Peyer's patch (tissue), 4 donors: ENCODE data around the gene MMP27.

Experiments used
- POLR2A ChIP-seq, 2 donors: fragments of 450-650 bp; IDR thresholded peaks; one replicate each; pipeline ENCODE4 v1.5.1; 2017; ENCODE audit warnings: antibody characterized with exemption in 2 of 2, mild to moderate bottlenecking in 2 of 2, moderate library complexity in 2 of 2
- TF ChIP-seq, protein P1 (sequence below), 6 experiments: fragments of 450-650 bp in 4 of 6; fragments of 200-600 bp in 2 of 6; sonication (generic) in 1 of 6; IDR thresholded peaks; one replicate each; pipeline ENCODE4 v1.5.1; 2017 to 2019; ENCODE audit warnings: antibody characterized with exemption in 6 of 6, mild to moderate bottlenecking in 3 of 6, moderate library complexity in 1 of 6

GRCh38 chr11:102705626-102706025, at the start of gene MMP27:
- TF ChIP-seq, protein P1, sequence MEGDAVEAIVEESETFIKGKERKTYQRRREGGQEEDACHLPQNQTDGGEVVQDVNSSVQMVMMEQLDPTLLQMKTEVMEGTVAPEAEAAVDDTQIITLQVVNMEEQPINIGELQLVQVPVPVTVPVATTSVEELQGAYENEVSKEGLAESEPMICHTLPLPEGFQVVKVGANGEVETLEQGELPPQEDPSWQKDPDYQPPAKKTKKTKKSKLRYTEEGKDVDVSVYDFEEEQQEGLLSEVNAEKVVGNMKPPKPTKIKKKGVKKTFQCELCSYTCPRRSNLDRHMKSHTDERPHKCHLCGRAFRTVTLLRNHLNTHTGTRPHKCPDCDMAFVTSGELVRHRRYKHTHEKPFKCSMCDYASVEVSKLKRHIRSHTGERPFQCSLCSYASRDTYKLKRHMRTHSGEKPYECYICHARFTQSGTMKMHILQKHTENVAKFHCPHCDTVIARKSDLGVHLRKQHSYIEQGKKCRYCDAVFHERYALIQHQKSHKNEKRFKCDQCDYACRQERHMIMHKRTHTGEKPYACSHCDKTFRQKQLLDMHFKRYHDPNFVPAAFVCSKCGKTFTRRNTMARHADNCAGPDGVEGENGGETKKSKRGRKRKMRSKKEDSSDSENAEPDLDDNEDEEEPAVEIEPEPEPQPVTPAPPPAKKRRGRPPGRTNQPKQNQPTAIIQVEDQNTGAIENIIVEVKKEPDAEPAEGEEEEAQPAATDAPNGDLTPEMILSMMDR (IDR thresholded peaks at IDR 0.05): no peak
- no peak for TF ChIP-seq POLR2A (IDR thresholded peaks at IDR 0.05)
